Measurements from ENCODE around the gene CEACAM6.
"Not testable (repeated sequence)": the region's sequence is repeated elsewhere in the genome, so short reads cannot be mapped to it uniquely, and the experiment has no call there.

Gene CEACAM6

GRCh38 chr19:41748012-41748411, 7.3 kb upstream of the CEACAM6 start:
- H3K4me1 ChIP-seq (ENCODE audit: insufficient read depth, low read length) = no peaks in the 10 kb centered on the region
- no peak overlapping the region for H3K4me3 ChIP-seq (ENCODE audit: low read depth in 1 of 2, low read length in 2 of 2)
- peaks cover 2% of the 10 kb centered on the region; the same call in 1 of the 2 replicates for H4K20me1 ChIP-seq (ENCODE audit: insufficient read depth, low read length)
- H3K79me2 ChIP-seq (ENCODE audit: insufficient read depth, low read length) = no peaks in the 10 kb centered on the region
- no peak overlapping the region for H3K27ac ChIP-seq (ENCODE audit: low read length)
- no peak overlapping the region for H3K4me2 ChIP-seq (ENCODE audit: insufficient read depth, low read length)
- no peaks in the 10 kb centered on the region for H3K36me3 ChIP-seq (ENCODE audit: insufficient read depth, low read length)
- ATAC-seq (ENCODE audit: insufficient read depth, low read depth) (no peak), DNase-seq (no peak)
- TF ChIP-seq EZH2 (IDR thresholded peaks at IDR 0.05; ENCODE audit: borderline replicate concordance, low read depth, low read length, severe bottlenecking) = no peak
- no peak for TF ChIP-seq CTCF (IDR thresholded peaks at IDR 0.05; ENCODE audit: borderline replicate concordance, extremely low read depth, low read length, poor library complexity, severe bottlenecking)
- H3K9ac ChIP-seq (ENCODE audit: low read depth, low read length) = no peak overlapping the region
- H2AFZ ChIP-seq (ENCODE audit: low read depth, low read length) = no peak overlapping the region
- H3K27me3 ChIP-seq (ENCODE audit: insufficient read depth, low read length, poor library complexity) = peaks cover 14% of the 10 kb centered on the region
- no peaks in the 10 kb centered on the region for H3K9me3 ChIP-seq (ENCODE audit: insufficient read depth, low read length, severe bottlenecking)

GRCh38 chr19:41750248-41751134, 4.8 kb upstream of the CEACAM6 start:
- H2AFZ ChIP-seq (ENCODE audit: low read depth, low read length); DNase-seq; ATAC-seq (ENCODE audit: insufficient read depth, low read depth); H3K9ac ChIP-seq (ENCODE audit: low read depth, low read length); H3K4me3 ChIP-seq (ENCODE audit: low read depth in 1 of 2, low read length in 2 of 2); H3K4me2 ChIP-seq (ENCODE audit: insufficient read depth, low read length); H4K20me1 ChIP-seq (ENCODE audit: insufficient read depth, low read length); H3K79me2 ChIP-seq (ENCODE audit: insufficient read depth, low read length); H3K4me1 ChIP-seq (ENCODE audit: insufficient read depth, low read length); H3K9me3 ChIP-seq (ENCODE audit: insufficient read depth, low read length, severe bottlenecking); H3K36me3 ChIP-seq (ENCODE audit: insufficient read depth, low read length); H3K27ac ChIP-seq (ENCODE audit: low read length); H3K27me3 ChIP-seq (ENCODE audit: insufficient read depth, low read length, poor library complexity): not testable (repeated sequence)

- Histone ChIP-seq H3K4me2 (ENCODE audit: insufficient read depth, low read length) (no peak overlapping the region), H4K20me1 (ENCODE audit: insufficient read depth, low read length) (peaks cover 2% of the 10 kb centered on the region; the same call in 1 of the 2 replicates), H3K9me3 (ENCODE audit: insufficient read depth, low read length, severe bottlenecking) (no peaks in the 10 kb centered on the region), H2AFZ (ENCODE audit: low read depth, low read length) (no peak overlapping the region), H3K27me3 (ENCODE audit: insufficient read depth, low read length, poor library complexity) (peaks cover 10% of the 10 kb centered on the region), H3K9ac (ENCODE audit: low read depth, low read length) (no peak overlapping the region), H3K79me2 (ENCODE audit: insufficient read depth, low read length) (no peaks in the 10 kb centered on the region), H3K4me1 (ENCODE audit: insufficient read depth, low read length) (no peaks in the 10 kb centered on the region), H3K4me3 (ENCODE audit: low read depth in 1 of 2, low read length in 2 of 2) (no peak overlapping the region), H3K27ac (ENCODE audit: low read length) (no peak overlapping the region), H3K36me3 (ENCODE audit: insufficient read depth, low read length) (no peaks in the 10 kb centered on the region)
- peak; percentile 65 for DNase-seq
- peak; percentile 74; the same call in 2 of the 3 replicates for ATAC-seq (ENCODE audit: insufficient read depth, low read depth)
- TF ChIP-seq CTCF (IDR thresholded peaks at IDR 0.05; ENCODE audit: borderline replicate concordance, extremely low read depth, low read length, poor library complexity, severe bottlenecking) = peak; percentile 86
- TF ChIP-seq EZH2 (IDR thresholded peaks at IDR 0.05; ENCODE audit: borderline replicate concordance, low read depth, low read length, severe bottlenecking) = no peak
These were observed 2.2 kb upstream of the CEACAM6 start for GRCh38 chr19:41753159-41753558.

- ATAC-seq (ENCODE audit: insufficient read depth, low read depth) (peak; percentile 91), DNase-seq (peak; percentile 71)
- Histone ChIP-seq H4K20me1 (ENCODE audit: insufficient read depth, low read length) (peaks cover 2% of the 10 kb centered on the region; the same call in 1 of the 2 replicates), H2AFZ (ENCODE audit: low read depth, low read length) (no peak overlapping the region), H3K9ac (ENCODE audit: low read depth, low read length) (no peak overlapping the region), H3K4me3 (ENCODE audit: low read depth in 1 of 2, low read length in 2 of 2) (no peak overlapping the region), H3K36me3 (ENCODE audit: insufficient read depth, low read length) (no peaks in the 10 kb centered on the region), H3K9me3 (ENCODE audit: insufficient read depth, low read length, severe bottlenecking) (no peaks in the 10 kb centered on the region), H3K79me2 (ENCODE audit: insufficient read depth, low read length) (no peaks in the 10 kb centered on the region), H3K4me1 (ENCODE audit: insufficient read depth, low read length) (no peaks in the 10 kb centered on the region), H3K27me3 (ENCODE audit: insufficient read depth, low read length, poor library complexity) (peaks cover 18% of the 10 kb centered on the region), H3K4me2 (ENCODE audit: insufficient read depth, low read length) (no peak overlapping the region), H3K27ac (ENCODE audit: low read length) (no peak overlapping the region)
- peak; percentile 79 for TF ChIP-seq CTCF (IDR thresholded peaks at IDR 0.05; ENCODE audit: borderline replicate concordance, extremely low read depth, low read length, poor library complexity, severe bottlenecking)
- TF ChIP-seq EZH2 (IDR thresholded peaks at IDR 0.05; ENCODE audit: borderline replicate concordance, low read depth, low read length, severe bottlenecking) = no peak
These were observed 1.3 kb upstream of the CEACAM6 start for GRCh38 chr19:41753936-41754529.

All from DND-41 (cell line).